Activated gamma-delta T cell (primary cell): ENCODE data around the gene ZNF90.
"Not testable (repeated sequence)": the region's sequence is repeated elsewhere in the genome, so short reads cannot be mapped to it uniquely, and the experiment has no call there.

ENCODE experiments used
- DNase-seq: peaks from one replicate; lab custom pipeline; 2025; lab: John Stamatoyannopoulos, UW
- total RNA-seq, 2 donors: gene quantifications; one replicate each; lab custom pipeline; 2026; lab: John Stamatoyannopoulos, UW

The ZNF90 gene
- total RNA-seq = 2.1 to 6.1 reads per million in 2 donors

- DNase-seq = no peak
Measured at GRCh38 chr19:20077791-20078463, at the start of gene ZNF90. ZNF90 (plus strand) TSS chr19:20078000; CDS start chr19:20078133, 133 bp downstream.

- DNase-seq = no peak
Measured at GRCh38 chr19:20028611-20029010, 49.2 kb upstream of the ZNF90 start.

- no peak for DNase-seq
Measured at GRCh38 chr19:20035935-20036334, 41.9 kb upstream of the ZNF90 start.

- DNase-seq = no peak
Measured at GRCh38 chr19:20038358-20039202, 39.2 kb upstream of the ZNF90 start.

GRCh38 chr19:20039203-20039723 is 38.5 kb upstream of the ZNF90 start, which contains the start of gene ZNF682:
ZNF682 (minus strand) TSS chr19:20039505; CDS start chr19:20039345, 160 bp downstream.
- peak; percentile 61 for DNase-seq

GRCh38 chr19:20044663-20045062 is 33.1 kb upstream of the ZNF90 start:
- no peak for DNase-seq

GRCh38 chr19:20045742-20046141 is 32.1 kb upstream of the ZNF90 start:
- DNase-seq = not testable (repeated sequence)

- peak; percentile 28 for DNase-seq
Measured at GRCh38 chr19:20051841-20052768, 25.7 kb upstream of the ZNF90 start.

GRCh38 chr19:20058738-20059137 is 19.1 kb upstream of the ZNF90 start:
- not testable (repeated sequence) for DNase-seq

- no peak for DNase-seq
Measured at GRCh38 chr19:20060282-20060681, 17.5 kb upstream of the ZNF90 start.

GRCh38 chr19:20066861-20067260 is 10.9 kb upstream of the ZNF90 start:
- no peak for DNase-seq

- no peak for DNase-seq
Measured at GRCh38 chr19:20067943-20068342, 9.9 kb upstream of the ZNF90 start.

GRCh38 chr19:20068559-20068958 is 9.2 kb upstream of the ZNF90 start:
- DNase-seq = not testable (repeated sequence)

GRCh38 chr19:20070691-20071090 is 7.1 kb upstream of the ZNF90 start:
- DNase-seq = no peak

- no peak for DNase-seq
Measured at GRCh38 chr19:20072936-20073335, 4.9 kb upstream of the ZNF90 start.

GRCh38 chr19:20078581-20079031 is 806 bp downstream of the ZNF90 start:
- DNase-seq = no peak

- DNase-seq = no peak
Measured at GRCh38 chr19:20079476-20079875, 1.7 kb downstream of the ZNF90 start.

- DNase-seq = no peak
Measured at GRCh38 chr19:20080656-20081055, 2.9 kb downstream of the ZNF90 start.

GRCh38 chr19:20082232-20082833 is 4.5 kb downstream of the ZNF90 start:
- not testable (repeated sequence) for DNase-seq

- DNase-seq = not testable (repeated sequence)
Measured at GRCh38 chr19:20082876-20083275, 5.1 kb downstream of the ZNF90 start.

- no peak for DNase-seq
Measured at GRCh38 chr19:20102097-20102496, 24.3 kb downstream of the ZNF90 start.
